ENCODE measurements around the gene AFF3.

Gene AFF3

GRCh38 chr2:100142393-100142792 lies at the start of gene AFF3:
Gene AFF3 (minus strand): TSS chr2:100142590. CDS start chr2:100104454, 38,136 bp downstream.
- Histone ChIP-seq H3K9ac (ENCODE audit: low read length) (no peak within 1 kb of the TSS), H3K27ac (ENCODE audit: low read length) (no peak within 1 kb of the TSS), H3K27me3 (ENCODE audit: control insufficient read depth, insufficient read depth, low read length) (no peaks in the 10 kb centered on the region), H3K4me3 (ENCODE audit: low read length) (no peak within 1 kb of the TSS), H3K36me3 (ENCODE audit: control insufficient read depth, low read depth, low read length) (no peaks in the 10 kb centered on the region), H3K4me1 (ENCODE audit: control insufficient read depth, low read depth, low read length) (no peaks in the 10 kb centered on the region), H3K9me3 (ENCODE audit: control insufficient read depth, low read depth, low read length) (no peaks in the 10 kb centered on the region)

- H3K9ac ChIP-seq (ENCODE audit: low read length): no peak overlapping the region
- no peaks in the 10 kb centered on the region for H3K4me1 ChIP-seq (ENCODE audit: control insufficient read depth, low read depth, low read length)
Measured at GRCh38 chr2:100189387-100189786, 47.0 kb upstream of the AFF3 start.

GRCh38 chr2:100188326-100188725 lies 45.9 kb upstream of the AFF3 start:
- Histone ChIP-seq H3K4me3 (ENCODE audit: low read length) (no peak overlapping the region), H3K27me3 (ENCODE audit: control insufficient read depth, insufficient read depth, low read length) (peaks cover 40% of the 10 kb centered on the region), H3K9ac (ENCODE audit: low read length) (no peak overlapping the region), H3K9me3 (ENCODE audit: control insufficient read depth, low read depth, low read length) (no peaks in the 10 kb centered on the region), H3K27ac (ENCODE audit: low read length) (no peak overlapping the region), H3K36me3 (ENCODE audit: control insufficient read depth, low read depth, low read length) (no peaks in the 10 kb centered on the region), H3K4me1 (ENCODE audit: control insufficient read depth, low read depth, low read length) (peaks cover 5% of the 10 kb centered on the region)

More at GRCh38 chr2:100189387-100189786, 47.0 kb upstream of the AFF3 start:
- Histone ChIP-seq H3K27ac (ENCODE audit: low read length) (no peak overlapping the region), H3K27me3 (ENCODE audit: control insufficient read depth, insufficient read depth, low read length) (peaks cover 29% of the 10 kb centered on the region), H3K9me3 (ENCODE audit: control insufficient read depth, low read depth, low read length) (no peaks in the 10 kb centered on the region), H3K36me3 (ENCODE audit: control insufficient read depth, low read depth, low read length) (no peaks in the 10 kb centered on the region), H3K4me3 (ENCODE audit: low read length) (no peak overlapping the region)

- H3K27ac ChIP-seq (ENCODE audit: low read length): no peak overlapping the region
- H3K4me1 ChIP-seq (ENCODE audit: control insufficient read depth, low read depth, low read length): peaks cover 23% of the 10 kb centered on the region
- H3K27me3 ChIP-seq (ENCODE audit: control insufficient read depth, insufficient read depth, low read length): peaks cover 61% of the 10 kb centered on the region
- H3K4me3 ChIP-seq (ENCODE audit: low read length): no peak overlapping the region
- no peaks in the 10 kb centered on the region for H3K9me3 ChIP-seq (ENCODE audit: control insufficient read depth, low read depth, low read length)
- H3K9ac ChIP-seq (ENCODE audit: low read length): no peak overlapping the region
- H3K36me3 ChIP-seq (ENCODE audit: control insufficient read depth, low read depth, low read length): no peaks in the 10 kb centered on the region
Measured at GRCh38 chr2:100186126-100186525, 43.7 kb upstream of the AFF3 start.

DNA sequence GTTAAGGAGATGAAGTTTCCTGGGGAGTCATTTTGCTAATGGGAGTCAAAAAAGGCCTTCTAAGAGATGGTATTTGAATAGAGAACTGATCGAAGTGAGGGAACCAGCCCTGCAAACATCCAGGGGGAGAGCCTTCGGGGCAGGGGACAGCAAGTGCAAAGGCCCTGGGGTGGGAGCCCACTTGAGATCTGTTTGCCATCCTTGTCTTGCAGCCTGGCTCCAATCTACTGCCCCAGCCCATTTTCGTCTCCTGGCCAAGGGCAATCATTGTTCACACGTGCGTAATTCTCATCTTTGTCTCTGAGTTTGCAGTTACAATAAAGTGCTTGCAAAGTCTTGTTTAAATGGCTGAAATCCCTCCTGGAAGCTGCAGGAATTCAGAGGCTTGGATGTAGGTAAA lies 43.1 kb upstream of the AFF3 start:
- no peak overlapping the region for H3K27ac ChIP-seq (ENCODE audit: low read length)
- peaks cover 67% of the 10 kb centered on the region for H3K27me3 ChIP-seq (ENCODE audit: control insufficient read depth, insufficient read depth, low read length)

GRCh38 chr2:100185105-100185504 lies 42.7 kb upstream of the AFF3 start:
- peaks cover 71% of the 10 kb centered on the region for H3K27me3 ChIP-seq (ENCODE audit: control insufficient read depth, insufficient read depth, low read length)
- H3K9ac ChIP-seq (ENCODE audit: low read length): no peak overlapping the region
- no peak overlapping the region for H3K4me3 ChIP-seq (ENCODE audit: low read length)

More for the DNA sequence above, 43.1 kb upstream of the AFF3 start:
- H3K4me3 ChIP-seq (ENCODE audit: low read length): no peak overlapping the region
- H3K9ac ChIP-seq (ENCODE audit: low read length): no peak overlapping the region
- H3K9me3 ChIP-seq (ENCODE audit: control insufficient read depth, low read depth, low read length): no peaks in the 10 kb centered on the region
- no peaks in the 10 kb centered on the region for H3K36me3 ChIP-seq (ENCODE audit: control insufficient read depth, low read depth, low read length)
- H3K4me1 ChIP-seq (ENCODE audit: control insufficient read depth, low read depth, low read length): peaks cover 23% of the 10 kb centered on the region

GRCh38 chr2:100184055-100184737 lies 41.8 kb upstream of the AFF3 start:
- peaks cover 23% of the 10 kb centered on the region for H3K4me1 ChIP-seq (ENCODE audit: control insufficient read depth, low read depth, low read length)
- peaks cover 79% of the 10 kb centered on the region for H3K27me3 ChIP-seq (ENCODE audit: control insufficient read depth, insufficient read depth, low read length)
- H3K9me3 ChIP-seq (ENCODE audit: control insufficient read depth, low read depth, low read length): no peaks in the 10 kb centered on the region
- no peak overlapping the region for H3K4me3 ChIP-seq (ENCODE audit: low read length)
- H3K36me3 ChIP-seq (ENCODE audit: control insufficient read depth, low read depth, low read length): no peaks in the 10 kb centered on the region
- H3K27ac ChIP-seq (ENCODE audit: low read length): no peak overlapping the region
- no peak overlapping the region for H3K9ac ChIP-seq (ENCODE audit: low read length)

More at GRCh38 chr2:100185105-100185504, 42.7 kb upstream of the AFF3 start:
- Histone ChIP-seq H3K27ac (ENCODE audit: low read length) (no peak overlapping the region), H3K4me1 (ENCODE audit: control insufficient read depth, low read depth, low read length) (peaks cover 23% of the 10 kb centered on the region), H3K9me3 (ENCODE audit: control insufficient read depth, low read depth, low read length) (no peaks in the 10 kb centered on the region), H3K36me3 (ENCODE audit: control insufficient read depth, low read depth, low read length) (no peaks in the 10 kb centered on the region)

- peaks cover 23% of the 10 kb centered on the region for H3K4me1 ChIP-seq (ENCODE audit: control insufficient read depth, low read depth, low read length)
- no peaks in the 10 kb centered on the region for H3K36me3 ChIP-seq (ENCODE audit: control insufficient read depth, low read depth, low read length)
- H3K9ac ChIP-seq (ENCODE audit: low read length): no peak overlapping the region
- H3K27ac ChIP-seq (ENCODE audit: low read length): no peak overlapping the region
- peak overlapping the region; percentile 34 for H3K4me3 ChIP-seq (ENCODE audit: low read length)
- H3K27me3 ChIP-seq (ENCODE audit: control insufficient read depth, insufficient read depth, low read length): peaks cover 79% of the 10 kb centered on the region
- H3K9me3 ChIP-seq (ENCODE audit: control insufficient read depth, low read depth, low read length): no peaks in the 10 kb centered on the region
Measured at GRCh38 chr2:100182494-100183361, 40.3 kb upstream of the AFF3 start.

DNA sequence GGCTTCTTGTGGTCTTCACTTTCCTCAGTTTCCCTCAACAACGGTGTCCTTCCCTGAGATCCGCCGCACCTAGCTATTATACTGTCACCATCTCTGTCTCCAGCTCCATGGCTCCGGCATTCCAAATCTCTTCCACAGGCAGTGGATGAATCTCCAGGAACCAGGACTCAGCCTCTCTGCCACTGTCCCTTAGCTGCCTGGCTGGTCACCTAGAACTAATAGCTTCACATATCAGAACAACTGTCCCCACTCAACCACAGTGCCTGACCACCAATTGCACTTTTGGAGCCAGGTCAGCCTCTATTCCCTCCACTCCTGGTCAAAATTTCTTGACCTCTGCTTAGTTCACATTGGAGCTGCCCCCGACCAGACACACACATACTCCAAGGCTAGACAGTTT lies 38.1 kb upstream of the AFF3 start:
- peaks cover 23% of the 10 kb centered on the region for H3K4me1 ChIP-seq (ENCODE audit: control insufficient read depth, low read depth, low read length)

DNA sequence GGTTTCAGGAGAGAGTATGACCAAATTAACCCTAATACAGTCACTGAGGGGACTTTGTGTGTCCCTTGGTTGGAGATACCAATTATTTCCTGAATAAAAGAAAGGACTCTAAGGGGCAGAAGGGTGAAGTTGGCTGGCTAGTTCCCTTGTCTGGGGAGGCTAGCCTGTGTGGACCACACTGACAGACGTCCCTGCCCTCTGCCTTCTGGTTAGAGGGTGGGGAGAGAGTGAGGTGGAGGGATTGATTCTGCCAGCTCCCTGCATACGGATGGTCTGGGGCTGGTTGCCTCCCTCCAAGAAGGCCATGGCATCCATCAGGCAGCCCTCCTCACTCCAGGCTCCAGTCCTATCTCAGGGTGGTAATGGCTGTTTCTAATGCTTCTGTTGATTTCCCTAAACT lies 37.4 kb upstream of the AFF3 start:
- no peak overlapping the region for H3K4me3 ChIP-seq (ENCODE audit: low read length)
- no peaks in the 10 kb centered on the region for H3K36me3 ChIP-seq (ENCODE audit: control insufficient read depth, low read depth, low read length)
- peaks cover 54% of the 10 kb centered on the region for H3K27me3 ChIP-seq (ENCODE audit: control insufficient read depth, insufficient read depth, low read length)
- H3K27ac ChIP-seq (ENCODE audit: low read length): no peak overlapping the region
- peaks cover 23% of the 10 kb centered on the region for H3K4me1 ChIP-seq (ENCODE audit: control insufficient read depth, low read depth, low read length)
- no peak overlapping the region for H3K9ac ChIP-seq (ENCODE audit: low read length)
- H3K9me3 ChIP-seq (ENCODE audit: control insufficient read depth, low read depth, low read length): no peaks in the 10 kb centered on the region

More for the DNA sequence above, 38.1 kb upstream of the AFF3 start:
- no peak overlapping the region for H3K9ac ChIP-seq (ENCODE audit: low read length)
- no peaks in the 10 kb centered on the region for H3K36me3 ChIP-seq (ENCODE audit: control insufficient read depth, low read depth, low read length)
- no peak overlapping the region for H3K4me3 ChIP-seq (ENCODE audit: low read length)
- no peaks in the 10 kb centered on the region for H3K9me3 ChIP-seq (ENCODE audit: control insufficient read depth, low read depth, low read length)
- no peak overlapping the region for H3K27ac ChIP-seq (ENCODE audit: low read length)
- H3K27me3 ChIP-seq (ENCODE audit: control insufficient read depth, insufficient read depth, low read length): peaks cover 61% of the 10 kb centered on the region

DNA sequence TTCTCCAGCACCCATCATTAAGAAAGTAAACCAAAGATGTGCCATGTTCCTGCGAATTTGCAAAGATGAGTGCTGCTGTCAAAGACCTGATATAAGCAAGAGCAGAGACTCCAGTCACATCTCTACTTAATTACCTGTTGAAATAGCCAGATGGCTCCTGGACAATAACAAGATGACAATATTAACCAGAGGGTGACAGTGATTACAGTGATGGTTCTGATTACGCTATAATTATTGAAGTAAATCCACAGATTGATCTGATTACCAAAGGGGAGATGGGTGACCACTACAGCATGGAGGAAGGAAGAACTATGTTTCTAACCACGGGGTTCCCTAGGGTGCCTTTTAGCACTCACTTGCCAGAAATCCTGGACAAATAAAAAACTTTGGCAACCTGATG lies 36.5 kb upstream of the AFF3 start:
- peaks cover 21% of the 10 kb centered on the region for H3K4me1 ChIP-seq (ENCODE audit: control insufficient read depth, low read depth, low read length)

More for the DNA sequence above, 36.5 kb upstream of the AFF3 start:
- Histone ChIP-seq H3K9ac (ENCODE audit: low read length) (no peak overlapping the region), H3K36me3 (ENCODE audit: control insufficient read depth, low read depth, low read length) (no peaks in the 10 kb centered on the region), H3K27me3 (ENCODE audit: control insufficient read depth, insufficient read depth, low read length) (peaks cover 45% of the 10 kb centered on the region), H3K27ac (ENCODE audit: low read length) (no peak overlapping the region), H3K9me3 (ENCODE audit: control insufficient read depth, low read depth, low read length) (no peaks in the 10 kb centered on the region), H3K4me3 (ENCODE audit: low read length) (no peak overlapping the region)

All from iPS-18a (cell line).